Astrocyte (in vitro differentiated cells and primary cell): ENCODE data around the gene FLNC.

Experiments
- CTCF ChIP-seq: IDR thresholded peaks from 2 replicates; pipeline ENCODE4 v1.5.1; 2011; ENCODE audit warnings: low read depth, mild to moderate bottlenecking, inconsistent platforms, low read length, moderate library complexity; ENCODE audit not compliant: insufficient read depth
- EZH2 ChIP-seq: IDR thresholded peaks from 2 replicates; pipeline ENCODE4 v1.6.1; 2012; ENCODE audit warnings: mild to moderate bottlenecking, low read length, inconsistent platforms; ENCODE audit not compliant: insufficient read depth

- TF ChIP-seq CTCF = no peak
- TF ChIP-seq EZH2 = no peak
Observed at GRCh38 chr7:128887169-128888038, 57.2 kb downstream of the FLNC start.
